HG02943 (cell line): Measurements from ENCODE around the gene AMFR.
"Not testable (repeated sequence)": the region's sequence is repeated elsewhere in the genome, so short reads cannot be mapped to it uniquely, and the experiment has no call there.

Source experiments
- ATAC-seq: cut with Tn5 transposase; IDR thresholded peaks from one replicate; pipeline ENCODE4 v1.9.1; 2021; ENCODE audit warnings: mild to moderate bottlenecking, low read depth, moderate library complexity; ENCODE audit not compliant: unreplicated experiment

AMFR gene

DNA sequence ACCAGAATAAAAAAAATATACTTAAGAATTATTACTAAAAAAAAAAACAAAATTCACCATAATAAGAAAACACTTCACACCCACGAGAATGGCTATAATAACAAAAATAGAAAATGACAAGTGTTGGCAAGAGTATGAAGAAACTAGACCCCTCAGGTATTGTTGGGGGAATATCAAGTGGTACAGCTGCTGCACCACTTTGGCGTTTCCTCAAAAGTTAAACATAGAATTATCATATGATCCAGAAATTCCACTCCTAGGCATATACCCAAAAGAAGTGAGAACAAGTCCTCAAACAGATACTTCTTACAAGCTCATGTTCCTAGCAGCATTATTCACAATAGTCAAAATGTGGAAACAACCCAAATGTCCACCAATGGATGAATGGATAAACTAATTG, 26.3 kb downstream of the AMFR start:
- no peak for ATAC-seq

DNA sequence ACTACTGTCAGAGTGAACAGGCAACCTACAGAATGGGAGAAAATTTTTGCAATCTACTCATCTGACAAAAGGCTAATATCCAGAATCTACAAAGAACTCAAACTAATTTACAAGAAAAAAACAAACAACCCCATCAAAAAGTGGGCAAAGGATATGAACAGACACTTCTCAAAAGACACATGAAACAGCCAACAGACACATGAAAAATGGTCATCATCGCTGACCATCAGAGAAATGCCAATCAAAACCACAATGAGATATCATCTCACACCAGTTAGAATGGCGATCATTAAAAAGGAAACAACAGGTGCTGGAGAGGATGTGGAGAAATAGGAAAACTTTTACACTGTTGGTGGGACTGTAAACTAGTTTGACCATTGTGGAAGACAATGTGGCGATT, 28.6 kb downstream of the AMFR start:
- ATAC-seq, result not testable (repeated sequence)

DNA sequence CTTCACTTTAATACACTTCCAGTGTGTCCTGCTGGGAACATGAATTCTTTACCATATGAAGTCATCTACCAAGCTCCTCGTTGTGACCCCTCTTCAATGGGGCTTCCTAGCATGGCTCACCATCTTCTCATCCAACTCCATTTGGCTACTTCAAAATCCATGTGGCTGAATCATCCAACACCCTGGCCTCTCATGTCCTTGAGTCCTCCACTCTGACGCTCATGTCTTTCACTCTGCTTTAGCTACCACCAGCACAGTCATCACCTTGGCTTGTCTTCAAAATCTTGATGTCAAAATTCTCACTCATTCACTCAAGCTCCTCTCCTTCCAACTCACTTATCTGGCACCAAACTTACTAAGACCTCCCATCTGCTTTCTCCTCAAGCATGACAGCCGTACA, 35.8 kb downstream of the AMFR start:
- no peak for ATAC-seq

DNA sequence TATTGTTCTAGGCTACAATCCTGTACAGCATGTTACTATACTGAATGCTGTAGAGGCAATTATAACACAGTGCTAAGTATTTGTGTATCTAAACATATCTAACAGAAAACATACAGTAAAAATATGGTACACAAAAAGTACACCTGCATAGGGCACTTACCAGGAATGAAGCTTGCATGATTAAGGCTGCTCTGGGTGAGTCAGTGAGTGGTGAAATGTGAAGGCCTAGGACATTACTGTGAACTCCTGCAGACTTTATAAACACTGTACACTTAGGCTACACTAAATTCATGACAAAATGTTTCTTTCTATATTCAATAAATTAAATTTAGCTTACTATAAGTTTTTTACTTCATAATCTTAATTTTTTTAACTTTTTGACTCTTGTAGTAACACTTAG, 37.1 kb downstream of the AMFR start:
- no peak for ATAC-seq

DNA sequence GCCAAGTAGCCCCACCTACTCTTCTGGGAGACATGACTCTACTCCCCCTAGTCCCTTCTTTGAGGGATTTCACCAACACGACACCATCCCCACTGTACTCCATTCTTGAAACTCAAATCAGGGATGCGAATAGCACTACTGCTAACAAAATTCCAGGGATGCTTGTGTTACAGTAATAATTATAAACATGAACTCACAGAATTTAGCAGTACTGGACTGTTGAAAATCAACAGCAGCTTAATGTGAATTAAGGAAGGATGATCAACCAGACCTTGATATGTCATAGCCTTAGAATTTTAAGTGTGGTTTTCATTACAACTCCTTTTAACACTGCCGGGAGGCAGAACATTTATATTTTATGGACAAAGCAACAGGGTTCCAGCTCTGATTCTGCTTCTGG, 37.9 kb downstream of the AMFR start:
- ATAC-seq, result no peak

DNA sequence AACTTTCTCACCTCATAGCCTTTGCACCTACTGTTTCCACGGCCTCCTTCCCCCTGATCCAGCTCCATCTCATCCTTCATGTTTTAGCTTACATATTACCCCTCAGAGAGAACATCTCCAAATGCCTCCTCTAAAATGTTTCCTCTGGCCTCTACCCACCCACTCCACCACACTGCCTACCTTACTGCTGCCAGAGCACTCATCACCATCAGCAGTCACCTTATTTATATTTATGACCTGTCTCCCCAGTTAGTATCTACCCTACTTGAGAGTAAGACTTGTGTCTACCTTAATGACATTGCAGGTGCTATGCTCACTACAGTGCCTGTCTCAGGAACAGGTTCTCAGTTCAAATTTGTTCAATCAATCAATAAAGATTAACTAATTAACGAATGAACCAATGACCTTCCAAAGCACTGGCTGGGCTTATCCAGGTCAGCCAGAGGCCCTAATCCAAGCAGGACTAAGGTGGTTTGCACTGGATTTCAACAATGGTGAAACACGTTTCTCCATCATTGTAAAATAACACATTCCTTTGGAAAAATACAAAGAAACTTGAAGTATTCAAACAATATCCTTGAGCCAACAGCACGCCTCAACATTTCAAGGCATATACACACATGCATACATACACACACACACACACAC, 41.1 kb downstream of the AMFR start:
- no peak for ATAC-seq

DNA sequence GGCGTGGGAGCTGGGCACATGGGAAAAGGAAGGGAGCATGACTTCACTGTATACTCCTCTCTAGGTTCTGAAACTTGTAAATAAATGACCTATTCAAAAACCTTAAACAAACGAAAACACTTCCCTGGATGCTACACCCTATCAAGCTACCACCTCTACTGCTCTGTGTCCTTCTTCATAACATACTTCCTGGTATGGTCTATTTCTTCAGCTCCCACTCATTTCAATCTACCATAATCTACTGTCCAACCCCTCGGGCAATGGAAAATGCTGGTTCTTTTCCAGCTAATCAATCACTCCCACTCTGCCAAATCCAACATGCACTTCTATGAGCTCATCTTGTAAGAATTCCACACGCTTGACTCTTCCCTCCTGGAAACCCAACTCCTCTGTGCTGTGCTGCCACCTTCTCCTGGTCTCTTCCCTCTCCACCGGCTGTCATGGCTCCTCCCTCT, 42.4 kb downstream of the AMFR start:
- no peak for ATAC-seq

DNA sequence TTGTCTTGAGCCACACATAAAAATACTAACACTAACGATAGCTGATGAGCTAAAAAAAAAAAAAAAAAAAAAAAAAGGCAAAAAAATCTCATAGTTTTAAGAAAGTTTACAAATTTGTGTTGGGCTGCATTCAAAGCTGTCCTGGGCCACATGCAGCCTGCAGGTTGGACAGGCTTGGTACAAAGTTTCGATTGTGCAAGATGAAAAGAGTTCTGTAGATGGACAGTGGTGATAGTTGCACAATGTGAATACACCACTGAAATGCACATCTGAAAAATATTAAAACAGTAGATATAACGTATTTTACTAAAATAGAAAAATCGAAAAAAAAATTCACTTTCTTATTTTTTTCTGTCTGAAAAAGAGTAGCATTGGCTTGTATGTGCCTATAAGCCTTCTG, 42.9 kb downstream of the AMFR start:
- ATAC-seq, result no peak

DNA sequence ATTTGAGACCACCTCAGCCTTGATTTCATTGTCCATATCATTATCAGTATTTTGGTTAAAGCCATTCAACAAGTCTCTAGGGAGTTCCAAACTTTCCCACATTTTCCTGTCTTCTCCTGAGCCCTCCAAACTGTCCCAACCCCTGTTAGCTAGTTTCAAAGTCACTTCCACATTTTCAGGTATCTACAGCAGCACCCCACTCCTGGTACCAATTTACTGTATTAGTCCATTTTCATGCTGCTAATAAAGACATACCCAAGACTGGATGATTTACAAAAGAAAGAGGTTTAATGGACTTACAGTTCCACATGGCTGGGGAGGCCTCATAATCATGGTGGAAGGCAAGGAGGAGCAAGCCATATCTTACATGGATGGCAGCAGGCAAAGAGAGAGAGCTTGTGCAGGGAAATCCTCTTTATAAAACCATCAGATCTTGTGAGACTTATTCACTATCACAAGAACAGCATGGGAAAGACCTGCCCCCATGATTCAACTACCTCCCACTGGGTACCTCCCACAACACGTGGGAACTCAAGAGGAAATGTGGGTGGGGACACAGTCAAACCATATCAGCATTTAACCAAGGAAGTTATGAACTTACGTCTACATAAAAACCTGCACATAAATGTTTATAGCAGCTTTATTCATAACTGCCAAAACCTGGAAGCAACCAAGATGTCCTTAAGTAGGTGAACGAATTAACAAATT, 44.4 kb downstream of the AMFR start:
- not testable (repeated sequence) for ATAC-seq

DNA sequence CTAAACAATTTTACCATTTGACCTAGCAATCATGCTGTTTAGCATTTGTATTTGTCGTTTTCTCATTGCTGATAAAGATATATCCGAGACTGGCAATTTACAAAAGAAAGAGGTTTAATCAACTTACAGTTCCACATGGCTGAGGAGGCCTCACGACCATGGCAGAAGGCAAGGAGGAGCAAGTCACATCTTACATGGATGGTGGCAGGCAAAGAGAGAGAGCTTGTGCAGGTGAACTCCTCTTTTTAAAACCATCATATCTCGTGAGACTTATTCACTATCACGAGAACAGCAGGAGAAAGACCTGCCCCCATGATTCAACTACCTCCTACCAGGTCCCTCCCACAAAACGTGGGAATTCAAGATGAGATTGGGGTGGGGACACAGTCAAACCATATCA, 46.3 kb downstream of the AMFR start:
- not testable (repeated sequence) for ATAC-seq

DNA sequence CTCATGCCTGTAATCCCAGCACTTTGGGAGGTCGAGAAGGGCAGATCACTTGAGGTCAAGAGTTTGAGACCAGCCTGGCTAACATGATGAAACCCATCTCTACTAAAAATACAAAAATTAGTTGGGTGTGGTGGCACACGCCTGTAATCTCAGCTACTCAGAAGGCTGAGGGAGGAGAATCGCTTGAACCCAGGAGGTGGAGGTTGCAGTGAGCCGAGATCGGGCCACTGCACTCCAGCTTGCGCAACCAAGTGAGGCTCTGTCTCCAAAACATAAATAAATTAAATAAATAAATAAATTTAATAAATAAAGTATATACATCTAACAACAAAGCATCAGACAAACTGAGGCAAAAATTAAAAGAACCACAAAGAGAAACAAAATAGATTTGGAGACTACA, 49.6 kb downstream of the AMFR start:
- not testable (repeated sequence) for ATAC-seq

DNA sequence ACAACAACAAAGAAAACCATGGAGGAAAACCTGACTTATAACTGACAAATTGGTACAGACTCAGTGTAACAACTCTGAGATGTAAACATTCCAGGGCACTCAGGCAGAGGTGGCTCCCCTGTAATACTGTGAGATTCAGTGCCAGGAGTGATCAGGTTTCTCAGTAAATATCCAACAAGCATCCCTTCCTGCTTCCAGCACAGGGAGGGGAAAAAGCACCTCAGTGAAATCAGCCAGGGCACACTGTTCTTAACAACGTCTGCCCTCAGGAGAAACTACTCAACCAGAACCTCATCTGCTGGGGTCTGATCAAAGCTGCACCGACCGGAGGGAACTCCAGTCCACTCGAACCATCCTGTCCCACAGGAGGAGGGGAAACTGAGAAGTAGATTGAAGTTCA, 52.3 kb downstream of the AMFR start:
- ATAC-seq, result no peak

DNA sequence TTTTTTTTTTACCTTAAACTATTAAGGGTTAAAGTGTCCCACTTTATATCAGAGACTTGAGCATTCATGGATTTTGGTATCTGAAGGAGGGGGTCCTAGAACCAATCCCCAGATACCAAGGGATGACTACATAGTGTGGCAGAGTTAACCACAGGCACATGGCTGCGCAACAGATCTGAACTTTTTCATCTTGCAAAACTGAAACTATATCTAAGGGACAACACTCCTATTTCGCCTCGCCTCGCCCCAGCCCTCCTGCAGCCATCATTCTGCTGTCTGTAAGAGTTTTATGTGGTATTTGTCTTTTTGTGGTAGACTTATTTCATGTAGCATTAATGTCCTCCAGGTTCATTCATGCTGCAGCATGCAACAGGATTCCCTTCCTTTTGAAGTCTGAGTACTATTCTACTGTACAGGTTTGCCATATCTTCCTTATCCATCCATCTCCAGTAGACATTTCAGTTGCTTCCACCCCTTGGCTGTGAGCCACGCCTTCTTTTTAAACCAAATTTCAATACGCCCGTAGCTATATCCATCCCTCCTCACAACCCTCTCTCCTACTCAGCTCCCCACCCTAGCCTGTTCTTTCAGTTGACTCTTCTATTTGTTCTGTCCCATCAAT, 53.2 kb downstream of the AMFR start:
- no peak for ATAC-seq

DNA sequence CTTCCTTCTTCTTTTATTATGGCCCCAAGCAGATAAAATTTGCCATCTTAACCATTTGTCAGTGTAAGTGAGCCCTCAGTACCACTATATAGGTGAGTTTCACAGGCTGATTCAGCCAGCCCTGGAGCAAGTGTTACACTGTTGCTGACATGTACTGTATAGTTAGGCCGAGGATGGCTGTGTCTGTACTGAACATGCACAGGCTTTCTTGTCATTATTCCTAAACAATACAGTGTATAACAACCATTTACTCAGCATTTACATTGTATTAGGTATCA, 53.7 kb downstream of the AMFR start:
- no peak for ATAC-seq

DNA sequence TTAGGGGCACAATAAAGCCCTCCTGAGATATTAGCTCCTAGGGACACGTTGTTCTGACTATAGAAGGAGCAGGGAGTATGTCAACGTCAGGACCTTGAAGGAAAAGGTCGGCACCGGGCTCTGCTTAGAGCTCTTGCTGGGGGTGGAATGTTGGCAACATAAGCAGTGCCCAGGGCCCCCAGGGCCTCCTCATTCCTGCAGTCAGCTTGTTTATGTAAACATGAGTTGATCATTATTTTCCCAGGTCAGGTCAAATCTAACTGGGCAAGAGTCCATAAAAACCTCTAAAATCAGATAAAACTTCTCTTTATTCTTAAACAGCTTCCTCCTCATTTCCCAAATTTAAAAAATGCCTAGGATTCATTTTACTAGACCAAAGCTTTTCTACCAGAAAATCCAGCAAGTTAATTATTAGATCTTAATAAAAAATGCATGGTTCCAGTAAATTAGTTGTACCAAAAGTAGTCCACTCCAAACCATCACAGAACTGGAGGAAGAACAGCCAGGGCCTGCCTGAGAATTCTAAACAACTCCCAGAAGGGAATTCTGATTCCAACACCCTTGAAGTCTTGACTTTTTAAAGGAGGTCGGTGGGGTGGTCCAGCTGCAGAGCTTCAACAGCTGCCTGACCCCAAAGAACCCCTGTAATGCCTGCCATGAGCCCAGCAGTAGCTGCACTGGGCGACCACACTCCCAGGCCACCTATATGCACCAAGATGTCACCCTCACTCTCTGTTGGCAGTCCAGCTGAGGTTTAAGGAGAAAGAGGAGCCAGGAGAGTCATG, 54.3 kb downstream of the AMFR start:
- no peak for ATAC-seq

DNA sequence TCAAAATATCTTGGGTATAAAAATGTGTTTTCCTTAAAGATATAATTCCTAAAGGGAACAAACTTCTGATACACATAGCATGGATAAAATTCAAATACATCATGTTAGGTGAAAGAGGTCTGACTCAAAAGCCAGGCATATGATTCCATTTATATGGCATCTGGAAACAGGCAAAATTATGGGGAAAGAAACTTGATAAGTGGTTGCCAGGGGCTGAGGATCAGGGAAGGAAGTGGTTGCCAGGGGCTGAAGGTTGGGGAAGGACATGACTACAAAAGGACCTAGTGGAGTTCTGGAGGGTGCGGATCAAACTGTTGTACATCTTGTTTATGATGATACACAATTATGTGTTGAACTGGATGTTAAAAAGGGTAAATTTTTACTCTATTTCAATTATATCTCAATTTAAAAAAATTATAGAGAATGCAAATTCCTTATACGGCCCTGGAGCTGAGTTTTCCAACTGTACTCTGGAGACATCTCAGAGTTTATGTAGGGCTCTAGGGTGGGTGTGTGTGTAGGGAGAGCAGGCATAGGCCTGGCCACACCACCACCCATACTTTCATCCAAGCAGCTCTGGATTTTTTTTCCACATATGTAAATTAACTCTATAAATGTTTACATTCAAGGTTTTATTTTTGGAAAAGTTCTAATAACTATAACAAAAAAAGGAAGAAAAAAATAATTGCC, 55.0 kb downstream of the AMFR start:
- ATAC-seq, result no peak

DNA sequence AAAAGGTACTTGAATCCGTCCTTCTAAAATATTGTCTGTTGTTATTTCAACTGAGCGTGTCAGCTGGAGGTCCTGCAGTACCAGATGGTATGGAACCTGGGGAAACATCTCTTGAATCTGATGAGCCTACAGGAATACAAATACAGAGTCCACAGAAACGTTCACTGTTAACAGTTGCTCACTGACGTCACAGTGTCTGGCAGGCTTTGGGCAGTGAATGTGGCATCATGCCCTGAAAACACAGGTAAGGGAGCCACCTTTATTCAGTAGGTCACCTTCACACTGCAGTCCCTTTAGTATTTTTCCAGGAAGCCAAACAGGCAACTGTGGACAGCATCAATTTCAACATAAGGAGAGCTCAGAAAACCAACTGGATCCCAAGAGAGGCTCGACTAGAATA, 56.1 kb downstream of the AMFR start:
- ATAC-seq, result no peak

DNA sequence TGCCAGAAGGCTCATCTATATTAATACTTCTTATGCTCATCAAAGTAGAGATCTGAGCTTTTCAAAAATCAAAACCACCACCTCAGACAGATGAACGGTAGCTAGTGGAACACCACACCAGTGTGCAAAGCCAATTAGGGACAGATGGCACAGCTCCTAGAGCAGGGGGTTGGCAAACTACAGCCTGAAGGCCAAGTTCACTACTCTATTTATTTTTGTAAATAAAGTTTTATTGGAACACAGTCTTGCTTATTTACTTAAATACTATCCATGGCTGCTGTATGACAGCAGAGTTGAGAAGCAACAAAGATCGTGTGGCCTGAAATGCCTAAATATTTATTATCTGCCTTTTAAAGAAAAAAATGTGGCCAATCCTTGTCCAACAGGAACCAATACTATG, 56.8 kb downstream of the AMFR start:
- no peak for ATAC-seq

DNA sequence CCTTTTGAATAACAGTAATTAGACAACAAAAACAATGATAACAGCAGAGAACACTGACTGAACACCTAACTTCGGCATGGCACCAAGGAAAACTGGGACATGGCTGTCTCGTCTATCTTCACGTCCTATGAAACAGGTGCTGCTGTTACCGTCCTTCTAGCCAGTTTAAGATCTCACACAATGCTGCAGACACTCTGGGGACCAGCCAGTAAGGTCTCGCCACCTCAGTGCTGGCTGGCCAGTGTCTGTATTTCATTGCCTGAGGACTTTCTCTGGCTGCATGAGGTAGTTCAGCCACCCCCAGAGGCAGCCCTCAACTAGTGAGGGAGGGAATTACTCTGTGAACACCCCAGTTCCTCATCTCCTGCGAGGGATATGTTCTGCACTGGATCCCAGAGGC, 57.6 kb downstream of the AMFR start:
- ATAC-seq, result no peak

DNA sequence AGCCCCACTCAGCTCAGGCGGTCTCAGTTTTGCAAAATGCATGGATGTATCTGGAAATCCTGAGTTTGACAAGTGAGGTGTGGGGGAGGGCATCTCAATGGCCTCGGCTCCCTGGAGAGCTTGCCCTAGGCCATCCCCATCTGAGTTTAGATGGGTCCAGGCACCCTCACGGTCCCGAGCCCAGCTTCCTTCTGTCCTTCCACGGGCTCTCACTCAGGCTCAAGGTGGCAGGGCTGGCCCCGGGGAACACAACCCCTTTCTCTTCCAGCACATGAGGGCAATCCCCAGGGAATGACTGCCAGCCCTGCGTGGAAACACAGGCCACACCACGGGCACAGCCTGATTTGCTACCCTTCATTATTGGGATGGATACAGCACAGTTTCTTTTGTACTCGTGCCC, 58.4 kb downstream of the AMFR start:
- no peak for ATAC-seq

DNA sequence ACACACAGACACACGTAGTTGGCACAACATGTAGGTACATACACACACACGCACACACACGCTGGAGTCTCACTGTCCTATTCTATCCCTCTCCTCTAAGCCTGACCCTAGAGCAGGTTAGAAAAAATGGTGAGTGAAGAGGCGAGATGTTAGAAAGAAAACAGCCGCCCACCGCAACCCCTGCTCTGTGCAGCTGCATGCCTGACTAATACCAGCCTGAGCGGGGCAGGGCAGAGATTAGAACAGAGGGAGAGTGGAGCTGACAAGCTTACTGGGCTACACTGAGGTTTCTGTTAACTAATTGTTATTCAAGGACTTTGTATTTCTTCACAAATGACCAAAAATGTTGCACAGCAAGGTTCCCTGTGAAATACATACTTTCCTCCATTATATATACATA, 59.8 kb downstream of the AMFR start:
- no peak for ATAC-seq
